ENCODE results near the gene NFAM1. TPM values are rescaled to one million over a fixed set of nuclear protein-coding genes. Genes with fewer than 3 reads are reported as not detected.
A peak's percentile ranks its signal among the peaks of the same experiment; 100 is the strongest.

NFAM1 gene
- total RNA-seq, 1 experiment from 2014 or later, result 0.47 TPM

- no peak for DNase-seq (ENCODE audit: low spot score)
- in situ Hi-C loops (cut with HindIII; ENCODE audit: low sequenced_read_pairs), result no loop called here
These were observed 35.4 kb downstream of the NFAM1 start for GRCh38 chr22:42396621-42397331.

DNA sequence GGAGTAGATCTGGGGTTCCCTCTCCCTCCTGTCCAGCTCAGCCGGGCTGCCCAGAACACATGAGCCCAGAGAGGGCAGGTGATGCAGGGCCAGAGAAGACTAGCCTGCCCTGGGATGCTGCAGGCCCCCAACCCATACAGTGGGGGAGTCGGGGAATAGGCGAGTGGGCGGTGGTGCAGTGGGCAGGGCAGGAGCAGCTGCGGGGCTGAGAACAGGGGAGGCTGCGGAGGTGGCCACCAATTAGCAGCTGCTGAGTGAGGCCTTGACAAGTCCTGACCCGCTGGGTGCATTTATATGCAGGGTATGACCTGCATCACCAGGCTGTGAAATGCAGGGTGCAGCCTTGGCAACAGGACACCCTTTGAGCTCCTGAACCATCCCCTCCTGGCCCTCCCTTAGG, 43.1 kb downstream of the NFAM1 start:
- no peak for DNase-seq (ENCODE audit: low spot score)
- in situ Hi-C loops (cut with HindIII; ENCODE audit: low sequenced_read_pairs), result no loop called here

- in situ Hi-C loops (cut with HindIII; ENCODE audit: low sequenced_read_pairs), result no loop called here
- DNase-seq (ENCODE audit: low spot score), result peak; percentile 97
These were observed 43.9 kb downstream of the NFAM1 start for GRCh38 chr22:42388130-42388797.

DNA sequence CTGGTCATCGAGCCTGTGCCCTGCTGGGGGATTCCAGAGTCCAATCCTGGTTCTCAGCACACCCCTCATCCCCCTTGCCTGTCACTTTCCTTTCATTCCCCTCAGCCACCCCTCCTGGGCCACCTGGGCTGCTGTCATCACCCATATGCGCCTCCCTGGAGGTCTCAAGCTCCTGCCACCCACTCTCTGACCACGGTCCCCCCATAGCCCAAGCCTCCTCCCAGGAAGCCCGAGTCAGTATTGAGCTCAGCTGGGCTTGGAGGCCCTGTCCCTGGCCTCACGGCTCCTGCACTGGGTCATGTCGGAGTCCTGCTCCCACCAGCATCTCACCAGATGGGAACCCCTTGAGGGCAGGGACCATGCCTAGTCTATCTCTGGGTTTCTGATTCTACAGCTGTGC, 44.6 kb downstream of the NFAM1 start:
- no peak for DNase-seq (ENCODE audit: low spot score)
- in situ Hi-C loops (cut with HindIII; ENCODE audit: low sequenced_read_pairs), result no loop called here

DNA sequence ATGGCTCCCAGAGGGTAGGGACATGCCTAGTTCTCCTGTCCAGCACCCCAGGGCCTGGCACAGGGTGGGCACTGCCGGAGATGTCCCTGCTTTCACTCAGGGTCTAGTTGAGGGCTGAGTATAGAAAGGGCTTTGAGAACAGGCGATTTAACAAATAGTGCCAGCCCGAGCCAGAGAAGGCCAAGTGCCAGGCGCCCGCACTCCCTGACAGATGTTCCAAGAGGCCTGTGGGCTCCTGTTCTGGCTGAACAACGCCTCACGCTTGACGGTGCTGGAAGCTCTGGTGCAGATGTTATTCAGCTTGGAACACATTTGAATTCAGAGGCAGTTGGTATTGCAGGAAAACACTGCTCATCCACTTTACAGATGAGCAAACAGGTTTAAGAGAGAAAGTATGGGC, 46.5 kb downstream of the NFAM1 start:
- no peak for DNase-seq (ENCODE audit: low spot score)

DNA sequence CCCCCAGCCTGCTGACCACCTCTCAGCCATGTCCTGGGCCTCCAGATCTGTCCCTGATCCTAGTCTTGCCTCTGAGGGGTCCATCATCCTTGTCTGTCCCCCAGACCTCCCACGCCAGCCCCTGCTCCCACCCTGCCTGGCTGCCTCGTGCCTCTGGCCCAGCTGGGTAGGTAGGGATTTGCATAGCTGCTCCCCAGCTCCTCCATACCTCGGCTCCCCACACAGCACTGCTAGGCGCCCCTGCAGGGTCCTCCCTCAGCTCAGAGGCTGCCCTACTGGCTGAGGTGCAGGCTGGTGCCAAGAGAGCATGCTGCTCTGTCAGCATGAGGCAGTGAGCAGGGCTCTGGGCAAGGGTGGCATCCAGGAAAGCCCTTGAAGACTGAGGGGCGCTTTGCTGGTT, 47.7 kb downstream of the NFAM1 start:
- DNase-seq (ENCODE audit: low spot score), result no peak
- in situ Hi-C loops (cut with HindIII; ENCODE audit: low sequenced_read_pairs), result no loop called here

More for the DNA sequence above, 46.5 kb downstream of the NFAM1 start:
- in situ Hi-C loops (cut with HindIII; ENCODE audit: low sequenced_read_pairs), result no loop called here

DNA sequence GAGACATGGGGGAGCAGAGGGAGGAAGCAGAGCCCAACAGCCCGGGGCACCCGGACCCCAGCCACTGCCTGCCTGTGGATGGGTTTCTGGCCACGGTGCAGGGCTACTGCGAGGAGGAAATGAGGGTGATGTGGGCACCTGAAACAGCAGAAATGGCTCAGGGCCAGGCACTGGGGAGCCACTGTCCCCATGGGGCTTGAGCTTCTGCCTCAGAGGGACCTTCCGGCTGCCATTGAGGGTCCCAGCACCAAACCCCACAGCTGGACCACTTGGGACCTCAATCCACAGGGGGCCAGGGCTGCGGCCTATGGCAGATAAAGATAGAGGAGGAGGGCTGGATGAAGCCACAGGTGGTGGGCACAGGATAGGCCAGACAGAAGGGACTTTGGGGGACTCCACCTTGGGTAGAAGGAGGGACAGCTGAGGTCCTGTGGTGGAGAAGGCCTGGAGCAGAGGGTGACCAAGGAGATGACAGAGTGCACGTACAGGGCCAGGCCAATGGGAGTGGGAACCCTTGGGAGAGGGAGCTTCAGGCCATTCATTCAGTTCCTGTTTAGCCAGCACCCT, 48.3 kb downstream of the NFAM1 start:
- in situ Hi-C loops (cut with HindIII; ENCODE audit: low sequenced_read_pairs), result no loop called here

DNA sequence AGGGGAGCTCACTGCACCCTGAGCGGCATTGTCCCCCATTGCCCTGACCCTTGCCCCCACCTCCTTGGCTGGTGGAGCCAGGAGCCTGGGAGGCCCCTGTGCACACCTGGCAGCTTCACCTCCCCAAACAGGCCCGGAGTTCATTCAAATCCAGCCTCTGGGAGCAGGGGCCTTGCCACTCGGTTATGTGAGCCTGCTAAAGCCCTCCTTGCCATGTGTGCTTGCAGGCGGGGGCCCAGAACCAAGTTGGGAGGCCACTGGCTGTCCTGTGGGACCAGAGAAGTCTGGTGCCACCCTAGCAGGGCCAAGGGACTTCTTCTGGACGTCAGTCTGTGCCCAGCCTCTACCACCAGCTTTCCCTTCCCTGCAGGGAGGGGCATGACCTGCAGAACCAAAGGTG, 48.9 kb downstream of the NFAM1 start:
- no peak for DNase-seq (ENCODE audit: low spot score)
- in situ Hi-C loops (cut with HindIII; ENCODE audit: low sequenced_read_pairs), result no loop called here

More for the DNA sequence above, 48.3 kb downstream of the NFAM1 start:
- DNase-seq (ENCODE audit: low spot score), result no peak

DNA sequence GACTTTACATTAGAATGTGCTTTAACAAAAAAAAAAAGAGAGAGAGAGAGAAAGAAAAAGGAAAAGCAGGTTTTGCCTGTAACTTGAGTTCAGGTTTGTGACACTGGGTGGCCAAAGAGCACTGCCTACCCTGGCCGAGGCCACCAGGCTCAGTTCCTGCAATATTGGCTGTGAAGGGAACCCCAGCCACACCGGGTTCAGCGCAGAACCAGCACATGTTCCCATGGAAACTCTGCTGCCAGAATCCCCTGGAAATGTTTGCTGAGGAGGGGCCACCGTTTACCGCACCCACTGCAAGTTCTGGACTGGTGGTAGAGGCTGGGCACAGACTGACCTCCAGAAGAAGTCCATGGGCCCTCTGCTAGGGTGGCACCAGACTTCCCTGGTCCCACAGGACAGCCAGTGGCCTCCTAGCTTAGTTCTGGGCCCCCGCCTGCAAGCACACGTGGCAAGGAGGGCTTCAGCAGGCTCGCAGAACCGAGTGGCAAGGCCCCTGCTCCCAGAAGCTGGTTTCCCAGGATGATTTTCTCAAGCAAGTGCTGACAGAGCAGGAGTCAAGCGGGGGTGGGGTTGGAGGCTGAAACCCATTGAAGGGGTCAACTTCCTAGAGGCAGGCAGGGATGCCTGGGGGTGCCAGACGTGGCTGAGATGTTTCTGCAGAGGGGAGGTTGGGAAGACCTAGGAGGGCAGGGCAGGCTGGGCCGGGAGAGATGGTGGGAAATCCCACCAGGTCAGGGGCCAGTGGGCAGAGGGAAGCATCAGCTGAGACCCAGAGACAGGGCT, 51.2 kb downstream of the NFAM1 start:
- no peak for DNase-seq (ENCODE audit: low spot score)
- in situ Hi-C loops (cut with HindIII; ENCODE audit: low sequenced_read_pairs), result no loop called here

DNA sequence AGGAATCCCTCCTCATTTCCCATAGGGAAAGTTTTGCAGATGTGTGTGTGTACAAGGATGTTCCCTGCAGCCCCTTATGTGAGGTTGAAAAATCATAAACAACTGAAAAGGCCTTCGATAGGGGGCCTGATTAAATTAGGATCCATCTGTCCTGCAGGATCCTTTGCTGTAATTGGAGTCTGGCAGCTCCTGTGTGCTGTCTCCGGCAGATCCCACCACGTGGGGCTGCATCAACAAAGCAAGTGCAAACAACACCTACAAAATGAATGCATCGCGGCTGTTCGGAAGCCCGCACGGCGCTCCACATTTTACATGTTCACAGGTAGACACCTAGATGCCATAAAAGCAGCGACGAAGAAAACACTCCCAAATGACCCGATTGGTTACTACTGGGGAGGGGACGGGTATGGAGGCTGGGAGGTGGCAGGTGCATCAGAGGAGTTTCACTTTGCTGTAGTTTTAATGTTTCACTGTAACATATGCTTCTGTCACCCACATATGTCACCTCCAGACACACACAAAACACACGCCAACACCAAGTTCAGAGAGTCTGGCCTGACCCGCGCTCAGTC, 52.2 kb downstream of the NFAM1 start:
- DNase-seq (ENCODE audit: low spot score), result no peak
- in situ Hi-C loops (cut with HindIII; ENCODE audit: low sequenced_read_pairs), result loop anchor here (10.0 kb wide), 1 partner anchor 95 kb away; no protein-coding TSS in a partner anchor

DNA sequence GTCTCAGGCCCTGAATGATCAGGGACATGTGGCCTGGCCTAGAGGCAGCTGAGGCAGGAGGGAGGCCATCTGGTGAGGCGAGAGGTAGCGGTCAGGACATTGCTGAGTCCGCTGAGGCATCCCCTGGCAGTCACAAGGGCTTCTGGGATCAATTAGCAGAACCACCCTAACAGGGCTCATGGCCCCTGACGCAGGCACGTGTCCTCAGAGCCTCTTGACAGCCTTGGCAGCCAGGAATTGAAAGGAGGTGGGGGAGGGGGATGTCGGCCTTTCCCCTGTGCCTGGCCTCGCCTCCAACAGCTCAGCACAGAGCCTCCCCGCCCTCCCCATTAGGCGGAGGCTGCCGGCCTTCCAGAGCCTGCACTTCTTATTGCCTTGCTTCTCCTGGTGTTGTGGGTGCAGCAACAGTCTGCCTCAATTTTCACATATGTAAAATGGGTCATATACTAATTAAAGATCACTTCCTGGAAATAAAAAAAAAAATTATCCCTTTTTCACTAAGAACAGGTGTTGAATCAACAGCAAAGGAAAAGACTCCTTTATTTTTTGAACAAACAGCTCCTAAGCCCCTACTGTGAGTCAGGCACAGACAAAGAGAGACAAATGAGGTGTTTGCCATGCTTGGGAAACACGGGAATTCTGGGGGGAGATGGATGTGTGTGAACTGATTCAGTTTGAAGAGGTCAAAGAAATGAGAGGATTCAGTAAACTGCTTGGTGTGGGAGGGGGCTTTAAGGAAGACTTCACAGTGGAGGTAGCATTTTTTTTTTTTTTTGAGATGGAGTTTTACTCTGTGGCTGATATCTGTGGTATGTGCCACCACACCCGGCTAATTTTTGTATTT, 55.3 kb downstream of the NFAM1 start:
- DNase-seq (ENCODE audit: low spot score), result peak; percentile 69
- in situ Hi-C loops (cut with HindIII; ENCODE audit: low sequenced_read_pairs), result loop anchor here (10.0 kb wide), 1 partner anchor 98 kb away; no protein-coding TSS in a partner anchor

DNA sequence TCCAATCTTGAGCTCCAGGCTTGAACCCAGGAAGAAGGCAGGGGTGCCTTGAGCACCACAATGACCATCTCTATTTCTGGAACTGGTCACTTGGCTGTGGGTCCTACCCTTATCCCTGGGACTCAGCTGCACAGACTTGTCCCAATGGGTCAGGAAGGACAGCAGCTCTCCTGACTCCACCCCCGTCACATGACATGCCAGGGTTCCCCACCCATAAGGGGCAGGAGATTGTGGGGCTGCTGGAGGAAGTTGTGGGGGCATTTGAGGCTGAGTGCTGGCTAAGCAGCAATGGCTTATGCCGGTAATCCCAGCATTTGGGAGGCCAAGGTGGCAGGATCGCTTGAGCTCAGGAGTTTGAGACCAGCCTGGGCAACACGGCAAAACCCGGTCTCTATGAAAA, 56.2 kb downstream of the NFAM1 start:
- DNase-seq (ENCODE audit: low spot score), result no peak
- in situ Hi-C loops (cut with HindIII; ENCODE audit: low sequenced_read_pairs), result loop anchor here (10.0 kb wide), 1 partner anchor 99 kb away; no protein-coding TSS in a partner anchor

GRCh38 chr22:42372976-42373375, 59.2 kb downstream of the NFAM1 start:
- in situ Hi-C loops (cut with HindIII; ENCODE audit: low sequenced_read_pairs), result loop anchor here (5.0 to 10.0 kb wide), 2 partner anchors 96 to 102 kb away; no protein-coding TSS in a partner anchor
- DNase-seq (ENCODE audit: low spot score), result no peak

DNA sequence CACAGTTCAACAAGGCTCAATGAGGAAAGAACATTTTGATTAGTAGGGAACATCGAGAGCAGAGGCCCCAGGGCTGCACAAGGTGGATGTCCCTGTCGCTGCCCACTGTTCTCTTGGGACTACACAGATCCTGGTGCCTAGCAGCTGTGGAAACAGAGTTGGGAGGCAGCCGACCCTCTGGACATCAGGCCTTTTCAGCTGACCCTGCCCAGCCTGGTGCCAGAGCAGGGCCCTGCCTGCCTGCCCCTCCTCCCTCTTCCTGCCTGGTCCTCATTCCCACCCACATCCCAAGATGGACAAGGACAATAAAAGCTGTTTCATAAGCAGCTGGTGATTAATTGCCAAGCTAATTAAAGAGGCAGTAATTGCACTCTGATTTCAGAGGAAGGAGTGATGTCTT, 60.7 kb downstream of the NFAM1 start:
- in situ Hi-C loops (cut with HindIII; ENCODE audit: low sequenced_read_pairs), result loop anchor here (5.0 to 10.0 kb wide), 2 partner anchors 94 to 103 kb away; no protein-coding TSS in a partner anchor
- DNase-seq (ENCODE audit: low spot score), result no peak

DNA sequence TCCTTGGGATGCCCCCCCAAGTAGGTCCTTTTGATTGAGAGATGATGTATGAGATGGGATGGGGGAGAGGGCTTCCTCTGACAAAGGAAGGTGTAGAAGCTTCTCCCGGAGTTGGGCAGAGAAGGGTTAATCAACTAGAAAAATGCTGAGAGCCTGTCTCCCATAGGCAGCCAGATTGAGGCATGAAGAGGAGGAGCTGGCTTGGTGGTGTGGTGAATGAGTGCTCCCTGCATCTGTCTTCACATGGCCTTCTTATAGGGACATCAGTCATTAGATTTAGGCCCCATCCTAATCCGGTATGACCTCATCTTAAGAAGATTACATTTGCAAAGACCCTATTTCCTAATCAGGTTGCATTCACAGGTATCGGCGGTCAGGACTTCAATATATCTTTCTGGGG, 61.1 kb downstream of the NFAM1 start:
- in situ Hi-C loops (cut with HindIII; ENCODE audit: low sequenced_read_pairs), result loop anchor here (5.0 to 10.0 kb wide), 2 partner anchors 94 to 104 kb away; no protein-coding TSS in a partner anchor
- no peak for DNase-seq (ENCODE audit: low spot score)

- DNase-seq (ENCODE audit: low spot score), result peak; percentile 99
- in situ Hi-C loops (cut with HindIII; ENCODE audit: low sequenced_read_pairs), result loop anchor here (5.0 to 10.0 kb wide), 2 partner anchors 92 to 105 kb away; no protein-coding TSS in a partner anchor
These were observed 62.8 kb downstream of the NFAM1 start for GRCh38 chr22:42369250-42370041.

All from G401 (cell line).